GM12874 (cell line): ENCODE results near the gene SIN3B.

ENCODE experiments used
- TF ChIP-seq, protein P1 (sequence below): IDR thresholded peaks from 2 replicates; pipeline ENCODE4 v1.5.1; 2011; ENCODE audit warnings: low read depth, mild to moderate bottlenecking, control low read depth, low read length, moderate library complexity; ENCODE audit not compliant: insufficient read depth

SIN3B gene

GRCh38 chr19:16919496-16919895, 90.3 kb downstream of the SIN3B start:
- TF ChIP-seq, protein P1, sequence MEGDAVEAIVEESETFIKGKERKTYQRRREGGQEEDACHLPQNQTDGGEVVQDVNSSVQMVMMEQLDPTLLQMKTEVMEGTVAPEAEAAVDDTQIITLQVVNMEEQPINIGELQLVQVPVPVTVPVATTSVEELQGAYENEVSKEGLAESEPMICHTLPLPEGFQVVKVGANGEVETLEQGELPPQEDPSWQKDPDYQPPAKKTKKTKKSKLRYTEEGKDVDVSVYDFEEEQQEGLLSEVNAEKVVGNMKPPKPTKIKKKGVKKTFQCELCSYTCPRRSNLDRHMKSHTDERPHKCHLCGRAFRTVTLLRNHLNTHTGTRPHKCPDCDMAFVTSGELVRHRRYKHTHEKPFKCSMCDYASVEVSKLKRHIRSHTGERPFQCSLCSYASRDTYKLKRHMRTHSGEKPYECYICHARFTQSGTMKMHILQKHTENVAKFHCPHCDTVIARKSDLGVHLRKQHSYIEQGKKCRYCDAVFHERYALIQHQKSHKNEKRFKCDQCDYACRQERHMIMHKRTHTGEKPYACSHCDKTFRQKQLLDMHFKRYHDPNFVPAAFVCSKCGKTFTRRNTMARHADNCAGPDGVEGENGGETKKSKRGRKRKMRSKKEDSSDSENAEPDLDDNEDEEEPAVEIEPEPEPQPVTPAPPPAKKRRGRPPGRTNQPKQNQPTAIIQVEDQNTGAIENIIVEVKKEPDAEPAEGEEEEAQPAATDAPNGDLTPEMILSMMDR: no peak

- TF ChIP-seq, protein P1: no peak
Observed at GRCh38 chr19:16920816-16921529, 91.8 kb downstream of the SIN3B start.

GRCh38 chr19:16921766-16922591, 92.8 kb downstream of the SIN3B start:
- TF ChIP-seq, protein P1: no peak

- TF ChIP-seq, protein P1: no peak
Observed at GRCh38 chr19:16922592-16922934, 93.4 kb downstream of the SIN3B start.

DNA sequence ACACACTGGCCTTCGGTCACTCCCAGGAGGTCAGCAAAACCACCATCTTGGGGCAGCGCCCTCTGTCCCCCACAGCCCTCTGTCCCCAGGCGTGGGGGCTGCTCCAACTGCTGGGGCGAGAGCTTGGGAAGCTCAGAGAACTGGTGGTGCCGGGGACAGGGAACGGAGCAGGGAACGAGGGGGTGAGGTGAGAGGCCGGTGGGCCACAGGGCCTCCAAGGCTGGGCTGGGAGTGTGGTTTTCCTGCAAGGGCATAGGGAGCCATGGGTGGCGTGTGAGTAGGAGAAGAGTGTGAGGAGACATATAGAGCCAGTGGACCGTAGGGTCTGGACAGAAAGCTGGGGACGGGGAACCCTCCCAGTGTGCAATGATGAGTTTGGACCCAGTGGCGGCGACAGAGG, 93.8 kb downstream of the SIN3B start:
- TF ChIP-seq, protein P1: no peak

DNA sequence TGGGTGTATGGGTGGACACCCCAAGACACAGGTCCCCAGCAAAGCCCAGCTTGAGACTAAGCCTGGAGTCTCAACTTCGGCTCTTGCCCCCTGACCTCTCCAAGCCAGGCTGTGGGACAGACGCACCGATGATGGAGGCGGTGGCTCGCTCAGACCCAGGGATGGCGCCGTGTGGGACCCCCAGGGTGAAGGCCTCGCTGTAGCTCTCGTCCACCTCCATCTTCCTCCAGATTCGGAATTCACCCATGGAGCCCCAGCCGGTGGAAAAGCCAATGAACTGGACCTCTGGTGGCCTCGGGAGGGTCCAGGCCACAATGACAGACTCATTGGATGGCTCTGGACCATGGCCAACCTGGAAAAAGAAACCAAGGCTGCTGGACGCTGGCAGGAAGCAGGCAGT, 98.7 kb downstream of the SIN3B start:
- TF ChIP-seq, protein P1: no peak

GRCh38 chr19:16928351-16928750, 99.2 kb downstream of the SIN3B start:
- TF ChIP-seq, protein P1: no peak
